HG03521 (cell line): ENCODE results near the gene RASGRF2.

ENCODE experiments used
- ATAC-seq: cut with Tn5 transposase; IDR thresholded peaks from one replicate; pipeline ENCODE4 v1.9.1; 2021; ENCODE audit warnings: mild to moderate bottlenecking, moderate library complexity; ENCODE audit not compliant: unreplicated experiment

RASGRF2 gene

GRCh38 chr5:81165493-81166119 lies 205.4 kb downstream of the RASGRF2 start:
- peak; percentile 75 for ATAC-seq

GRCh38 chr5:81166430-81166829 lies 206.3 kb downstream of the RASGRF2 start:
- ATAC-seq: no peak

- no peak for ATAC-seq
Observed at GRCh38 chr5:81167078-81167477, 206.9 kb downstream of the RASGRF2 start.

- ATAC-seq: no peak
Observed at GRCh38 chr5:81167544-81167943, 207.4 kb downstream of the RASGRF2 start.

GRCh38 chr5:81169924-81170323 lies 209.8 kb downstream of the RASGRF2 start:
- ATAC-seq: no peak

- ATAC-seq: no peak
Observed at GRCh38 chr5:81171769-81172168, 211.6 kb downstream of the RASGRF2 start.

- no peak for ATAC-seq
Observed at GRCh38 chr5:81172710-81173109, 212.5 kb downstream of the RASGRF2 start.

GRCh38 chr5:81177061-81177460 lies 216.9 kb downstream of the RASGRF2 start:
- no peak for ATAC-seq

GRCh38 chr5:81179959-81180358 lies 219.8 kb downstream of the RASGRF2 start:
- ATAC-seq: no peak

- no peak for ATAC-seq
Observed at GRCh38 chr5:81180780-81181460, 220.8 kb downstream of the RASGRF2 start.

GRCh38 chr5:81181576-81182316 lies 221.6 kb downstream of the RASGRF2 start:
- no peak for ATAC-seq

GRCh38 chr5:81182396-81183390 lies 222.5 kb downstream of the RASGRF2 start:
- ATAC-seq: no peak

GRCh38 chr5:81183811-81184748 lies 223.9 kb downstream of the RASGRF2 start:
- no peak for ATAC-seq

- ATAC-seq: no peak
Observed at GRCh38 chr5:81184749-81185110, 224.6 kb downstream of the RASGRF2 start.

- no peak for ATAC-seq
Observed at GRCh38 chr5:81187885-81188284, 227.7 kb downstream of the RASGRF2 start.

GRCh38 chr5:81188962-81189361 lies 228.8 kb downstream of the RASGRF2 start:
- no peak for ATAC-seq

- ATAC-seq: no peak
Observed at GRCh38 chr5:81189875-81190498, 229.8 kb downstream of the RASGRF2 start.

- no peak for ATAC-seq
Observed at GRCh38 chr5:81191726-81192372, 231.7 kb downstream of the RASGRF2 start.

GRCh38 chr5:81192373-81192750 lies 232.2 kb downstream of the RASGRF2 start:
- no peak for ATAC-seq
